ENCODE data around the gene TCN1.

- TF ChIP-seq CTCF (IDR thresholded peaks at IDR 0.05; ENCODE audit: low read depth, low read length, missing input control): no peak
- no peak for TF ChIP-seq MAX (IDR thresholded peaks at IDR 0.05)
- TF ChIP-seq RAD21 (IDR thresholded peaks at IDR 0.05): no peak
- no peak for TF ChIP-seq HNF4G (IDR thresholded peaks at IDR 0.05)
- TF ChIP-seq FOXA1 (IDR thresholded peaks at IDR 0.05): no peak
- TF ChIP-seq TAF1 (conservative IDR thresholded peaks at IDR 0.05): no peak
- no peak for TF ChIP-seq REST (IDR thresholded peaks at IDR 0.05)
- TF ChIP-seq EGR1 (IDR thresholded peaks at IDR 0.05; ENCODE audit: low read depth in 2 of 2): no peak
- TF ChIP-seq YY1 (IDR thresholded peaks at IDR 0.05): no peak
- TF ChIP-seq RXRA (IDR thresholded peaks at IDR 0.05): no peak
These were observed 24.0 kb downstream of the TCN1 start for GRCh38 chr11:59842316-59842715.
